DND-41 (cell line): ENCODE measurements around the gene HOXB4.

ENCODE experiments used
- ATAC-seq: fragments of 200-7000 bp; cut with Tn5 transposase; 3 replicates; pipeline ENCODE4 v1.9.1; 2021; ENCODE audit warnings: low read depth; ENCODE audit not compliant: insufficient read depth
- DNase-seq: peaks from one replicate; pipeline ENCODE4 v3.0.0-alpha.2; 2020
- H2AFZ ChIP-seq: 2 replicates; pipeline ENCODE4 v1.6.0; 2012; ENCODE audit warnings: low read depth, low read length
- H3K27ac ChIP-seq: 2 replicates; pipeline ENCODE4 v1.5.1; 2012; ENCODE audit warnings: low read length, inconsistent platforms
- H3K27me3 ChIP-seq: fragments of 200-600 bp; sonication (generic); 2 replicates; pipeline ENCODE4 v1.6.0; 2012; ENCODE audit warnings: low read length, mild to moderate bottlenecking, inconsistent platforms; ENCODE audit not compliant: insufficient read depth, poor library complexity
- H3K36me3 ChIP-seq: 2 replicates; pipeline ENCODE4 v1.5.1; 2012; ENCODE audit warnings: low read length, inconsistent platforms; ENCODE audit not compliant: insufficient read depth
- H3K4me1 ChIP-seq: 2 replicates; pipeline ENCODE4 v1.5.1; 2012; ENCODE audit warnings: mild to moderate bottlenecking, low read length; ENCODE audit not compliant: insufficient read depth
- H3K4me2 ChIP-seq: 2 replicates; pipeline ENCODE4 v1.6.0; 2012; ENCODE audit warnings: mild to moderate bottlenecking, moderate library complexity, low read length, inconsistent platforms; ENCODE audit not compliant: insufficient read depth
- H3K4me3 ChIP-seq, 2 experiments: fragments of 200-600 bp in 1 of 2; shearing (Covaris generic) in 1 of 2; 2 replicates each; pipeline ENCODE4 v1.5.1; 2012 to 2016; ENCODE audit warnings: inconsistent platforms in 2 of 2, low read length in 2 of 2, mild to moderate bottlenecking in 2 of 2, low read depth in 1 of 2, moderate library complexity in 1 of 2
- H3K79me2 ChIP-seq: 2 replicates; pipeline ENCODE4 v1.6.0; 2012; ENCODE audit warnings: low read length, inconsistent platforms; ENCODE audit not compliant: insufficient read depth
- H3K9ac ChIP-seq: 2 replicates; pipeline ENCODE4 v1.6.0; 2012; ENCODE audit warnings: low read depth, mild to moderate bottlenecking, inconsistent platforms, low read length, moderate library complexity
- H3K9me3 ChIP-seq: 2 replicates; pipeline ENCODE4 v1.5.1; 2012; ENCODE audit warnings: low read length, moderate library complexity, mild to moderate bottlenecking, inconsistent platforms; ENCODE audit not compliant: insufficient read depth, severe bottlenecking
- H4K20me1 ChIP-seq: 2 replicates; pipeline ENCODE4 v1.6.0; 2012; ENCODE audit warnings: low read length; ENCODE audit not compliant: insufficient read depth
- CTCF ChIP-seq: IDR thresholded peaks from 2 replicates; pipeline ENCODE4 v1.5.1; 2012; ENCODE audit warnings: borderline replicate concordance, low read length, moderate library complexity, mild to moderate bottlenecking; ENCODE audit not compliant: poor library complexity, severe bottlenecking; ENCODE audit errors: extremely low read depth
- EZH2 ChIP-seq: IDR thresholded peaks from 3 replicates; pipeline ENCODE4 v1.6.1; 2012; ENCODE audit warnings: borderline replicate concordance, low read depth, mild to moderate bottlenecking, moderate library complexity, low read length, inconsistent platforms; ENCODE audit not compliant: severe bottlenecking

Gene HOXB4

GRCh38 chr17:48546924-48547807, 31.0 kb downstream of the HOXB4 start:
- DNase-seq (no peak), ATAC-seq (no peak)
- Histone ChIP-seq H3K4me1 (no peaks in the 10 kb centered on the region), H3K9ac (no peak overlapping the region), H3K27me3 (peaks cover 33% of the 10 kb centered on the region), H3K9me3 (no peaks in the 10 kb centered on the region), H3K4me3 (no peak overlapping the region), H4K20me1 (no peaks in the 10 kb centered on the region), H3K79me2 (no peaks in the 10 kb centered on the region), H3K4me2 (no peak overlapping the region), H2AFZ (no peak overlapping the region), H3K27ac (no peak overlapping the region), H3K36me3 (no peaks in the 10 kb centered on the region)
- TF ChIP-seq EZH2 (no peak), CTCF (no peak)

- ATAC-seq (no peak), DNase-seq (no peak)
- H3K9me3 ChIP-seq: no peaks in the 10 kb centered on the region
- H3K4me2 ChIP-seq: no peak overlapping the region
- TF ChIP-seq EZH2: no peak
- TF ChIP-seq CTCF: no peak
- H3K4me3 ChIP-seq: no peak overlapping the region
- H3K4me1 ChIP-seq: no peaks in the 10 kb centered on the region
- no peaks in the 10 kb centered on the region for H4K20me1 ChIP-seq
- H3K79me2 ChIP-seq: no peaks in the 10 kb centered on the region
- H3K36me3 ChIP-seq: no peaks in the 10 kb centered on the region
- peaks cover 33% of the 10 kb centered on the region for H3K27me3 ChIP-seq
- H3K9ac ChIP-seq: no peak overlapping the region
- no peak overlapping the region for H2AFZ ChIP-seq
- no peak overlapping the region for H3K27ac ChIP-seq
Measured at GRCh38 chr17:48546137-48546923, 31.8 kb downstream of the HOXB4 start.

GRCh38 chr17:48545539-48545938, 32.6 kb downstream of the HOXB4 start:
- H3K9ac ChIP-seq: no peak overlapping the region
- no peak for TF ChIP-seq EZH2
- no peak for TF ChIP-seq CTCF
- H4K20me1 ChIP-seq: no peaks in the 10 kb centered on the region
- no peaks in the 10 kb centered on the region for H3K79me2 ChIP-seq
- no peaks in the 10 kb centered on the region for H3K36me3 ChIP-seq
- H3K27ac ChIP-seq: no peak overlapping the region
- no peak for DNase-seq
- H3K27me3 ChIP-seq: peaks cover 39% of the 10 kb centered on the region
- H2AFZ ChIP-seq: no peak overlapping the region
- no peaks in the 10 kb centered on the region for H3K4me1 ChIP-seq
- H3K9me3 ChIP-seq: no peaks in the 10 kb centered on the region
- no peak for ATAC-seq
- no peak overlapping the region for H3K4me2 ChIP-seq
- no peak overlapping the region for H3K4me3 ChIP-seq
